Testis (tissue), 2 donors: ENCODE measurements around the gene NMRAL1.

Experiments used
- POLR2A ChIP-seq: fragments of 450-650 bp; IDR thresholded peaks from one replicate; pipeline ENCODE4 v1.6.1; 2017; ENCODE audit warnings: antibody characterized with exemption, mild to moderate bottlenecking, moderate library complexity
- TF ChIP-seq, protein P1 (sequence below), 3 experiments: fragments of 450-650 bp in 2 of 3; fragments of 200-600 bp in 1 of 3; sonication (generic) in 1 of 3; IDR thresholded peaks; one replicate each; pipeline ENCODE4 v1.5.1; 2016 to 2019; ENCODE audit warnings: antibody characterized with exemption in 3 of 3, mild to moderate bottlenecking in 2 of 3, moderate library complexity in 1 of 3

DNA sequence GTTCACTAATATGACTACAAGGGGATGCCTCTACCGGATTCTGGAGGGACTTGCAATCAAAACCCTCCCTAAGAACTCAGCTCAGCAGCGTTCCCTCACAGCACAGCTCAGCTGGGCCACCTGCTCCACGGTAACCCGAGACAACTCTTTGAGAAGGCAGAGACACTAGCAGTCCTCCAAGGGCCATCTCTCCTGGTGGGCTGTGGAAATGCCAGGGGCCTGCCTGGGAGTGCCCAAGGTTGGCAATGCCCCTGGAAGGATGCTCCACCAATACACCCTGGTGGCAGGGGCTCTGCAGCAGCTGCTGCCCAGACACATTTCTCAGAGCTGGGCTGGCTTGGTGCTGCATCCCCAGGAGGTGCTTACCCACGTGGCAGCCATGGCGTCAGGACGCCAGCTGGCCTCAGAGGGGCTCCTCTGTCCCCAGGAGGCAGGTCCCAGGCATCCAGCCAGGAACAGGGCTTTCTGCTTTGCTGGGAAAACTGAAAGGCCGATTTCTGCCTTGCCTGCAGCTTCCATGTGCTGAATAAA, 47.7 kb upstream of the NMRAL1 start:
- TF ChIP-seq, protein P1, sequence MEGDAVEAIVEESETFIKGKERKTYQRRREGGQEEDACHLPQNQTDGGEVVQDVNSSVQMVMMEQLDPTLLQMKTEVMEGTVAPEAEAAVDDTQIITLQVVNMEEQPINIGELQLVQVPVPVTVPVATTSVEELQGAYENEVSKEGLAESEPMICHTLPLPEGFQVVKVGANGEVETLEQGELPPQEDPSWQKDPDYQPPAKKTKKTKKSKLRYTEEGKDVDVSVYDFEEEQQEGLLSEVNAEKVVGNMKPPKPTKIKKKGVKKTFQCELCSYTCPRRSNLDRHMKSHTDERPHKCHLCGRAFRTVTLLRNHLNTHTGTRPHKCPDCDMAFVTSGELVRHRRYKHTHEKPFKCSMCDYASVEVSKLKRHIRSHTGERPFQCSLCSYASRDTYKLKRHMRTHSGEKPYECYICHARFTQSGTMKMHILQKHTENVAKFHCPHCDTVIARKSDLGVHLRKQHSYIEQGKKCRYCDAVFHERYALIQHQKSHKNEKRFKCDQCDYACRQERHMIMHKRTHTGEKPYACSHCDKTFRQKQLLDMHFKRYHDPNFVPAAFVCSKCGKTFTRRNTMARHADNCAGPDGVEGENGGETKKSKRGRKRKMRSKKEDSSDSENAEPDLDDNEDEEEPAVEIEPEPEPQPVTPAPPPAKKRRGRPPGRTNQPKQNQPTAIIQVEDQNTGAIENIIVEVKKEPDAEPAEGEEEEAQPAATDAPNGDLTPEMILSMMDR (IDR thresholded peaks at IDR 0.05), result no peak
- TF ChIP-seq POLR2A, result no peak
